ENCODE measurements around the gene HOTAIR. TPM values are rescaled to one million over a fixed set of nuclear protein-coding genes. Genes with fewer than 3 reads are reported as not detected.

Gene HOTAIR
- total and polyA plus RNA-seq, 2 donors (not counting 1 experiment from before 2014, with no cell fraction given), result not detected

GRCh38 chr12:53963005-53963404 lies 11.7 kb downstream of the HOTAIR start:
- H3K27ac ChIP-seq (ENCODE audit: insufficient read depth, low read length), result no peak overlapping the region
- H3K9ac ChIP-seq (ENCODE audit: insufficient read depth, low read length), result no peak overlapping the region
- H3K9me3 ChIP-seq (ENCODE audit: control insufficient read depth, insufficient read depth, low read depth, low read length), result no peaks in the 10 kb centered on the region
- H2AFZ ChIP-seq (ENCODE audit: low read length), result no peak overlapping the region
- no peaks in the 10 kb centered on the region for H4K20me1 ChIP-seq (ENCODE audit: control insufficient read depth, extremely low read depth, insufficient read depth, low read length)
- no peak overlapping the region for H3K4me3 ChIP-seq (replicated peaks in 1 of 4; ENCODE audit: control extremely low read depth in 1 of 4, insufficient read depth in 1 of 4, low read depth in 3 of 4, low read length in 4 of 4)
- H3K27me3 ChIP-seq (ENCODE audit: control insufficient read depth, insufficient read depth, low read length), result peaks cover 95% of the 10 kb centered on the region
- H3K36me3 ChIP-seq (ENCODE audit: control insufficient read depth, insufficient read depth, low read length), result no peaks in the 10 kb centered on the region
- TF ChIP-seq, protein P1, sequence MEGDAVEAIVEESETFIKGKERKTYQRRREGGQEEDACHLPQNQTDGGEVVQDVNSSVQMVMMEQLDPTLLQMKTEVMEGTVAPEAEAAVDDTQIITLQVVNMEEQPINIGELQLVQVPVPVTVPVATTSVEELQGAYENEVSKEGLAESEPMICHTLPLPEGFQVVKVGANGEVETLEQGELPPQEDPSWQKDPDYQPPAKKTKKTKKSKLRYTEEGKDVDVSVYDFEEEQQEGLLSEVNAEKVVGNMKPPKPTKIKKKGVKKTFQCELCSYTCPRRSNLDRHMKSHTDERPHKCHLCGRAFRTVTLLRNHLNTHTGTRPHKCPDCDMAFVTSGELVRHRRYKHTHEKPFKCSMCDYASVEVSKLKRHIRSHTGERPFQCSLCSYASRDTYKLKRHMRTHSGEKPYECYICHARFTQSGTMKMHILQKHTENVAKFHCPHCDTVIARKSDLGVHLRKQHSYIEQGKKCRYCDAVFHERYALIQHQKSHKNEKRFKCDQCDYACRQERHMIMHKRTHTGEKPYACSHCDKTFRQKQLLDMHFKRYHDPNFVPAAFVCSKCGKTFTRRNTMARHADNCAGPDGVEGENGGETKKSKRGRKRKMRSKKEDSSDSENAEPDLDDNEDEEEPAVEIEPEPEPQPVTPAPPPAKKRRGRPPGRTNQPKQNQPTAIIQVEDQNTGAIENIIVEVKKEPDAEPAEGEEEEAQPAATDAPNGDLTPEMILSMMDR (conservative IDR thresholded peaks at IDR 0.05 in 1 of 2, IDR thresholded peaks at IDR 0.05 in 1 of 2; ENCODE audit: low read depth in 1 of 2, low read length in 2 of 2), result no peak
- TF ChIP-seq EZH2 (IDR thresholded peaks at IDR 0.05; ENCODE audit: low read length, missing control alignments), result no peak
- H3K4me2 ChIP-seq (ENCODE audit: extremely low read depth, insufficient read depth, low read length), result no peak overlapping the region
- H3K4me1 ChIP-seq (ENCODE audit: control insufficient read depth, extremely low read depth, insufficient read depth, low read length), result no peaks in the 10 kb centered on the region
- no peak for DNase-seq (ENCODE audit: low read depth in 2 of 2)
- H3K79me2 ChIP-seq (ENCODE audit: control insufficient read depth, insufficient read depth, low read length), result no peaks in the 10 kb centered on the region

DNA sequence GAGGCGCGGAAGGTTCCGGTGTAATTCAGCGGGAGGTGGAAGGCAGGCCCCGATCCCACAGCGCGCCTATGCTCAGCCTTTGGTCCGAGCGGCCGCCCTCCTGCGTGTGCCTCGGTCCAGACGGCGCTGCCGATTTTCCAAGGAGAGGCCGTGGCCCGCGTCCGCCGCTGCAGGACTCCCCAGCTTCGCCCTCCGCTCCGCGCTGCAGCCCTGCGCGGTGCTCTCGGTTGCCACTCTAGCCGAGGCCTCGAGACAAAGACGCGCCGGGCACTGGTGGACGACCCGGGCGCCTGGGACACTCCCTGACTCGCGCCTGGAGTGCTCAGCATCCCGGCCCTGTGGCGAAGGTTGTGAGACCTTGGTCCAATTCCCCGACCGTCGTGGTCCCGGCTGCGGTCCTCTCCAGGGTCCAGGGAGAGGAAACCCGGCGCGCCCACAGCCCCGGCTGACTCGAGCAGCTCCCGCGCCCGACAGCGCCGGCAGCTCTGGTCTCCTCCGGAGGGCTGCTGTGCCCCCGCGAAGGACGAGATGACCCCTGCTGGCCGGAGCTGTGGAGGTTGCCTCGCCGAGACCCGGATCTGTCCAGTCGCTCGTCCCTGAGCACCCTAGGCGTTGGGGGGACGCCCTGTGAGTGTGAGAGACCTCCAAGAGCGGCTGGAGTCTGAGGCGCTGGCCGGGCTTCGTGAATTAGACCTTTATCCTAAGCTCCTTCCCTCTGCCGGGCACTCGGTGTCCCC lies 13.6 kb downstream of the HOTAIR start:
- Histone ChIP-seq H2AFZ (ENCODE audit: low read length) (no peak overlapping the region), H3K4me3 (replicated peaks in 1 of 4; ENCODE audit: control extremely low read depth in 1 of 4, insufficient read depth in 1 of 4, low read depth in 3 of 4, low read length in 4 of 4) (no peak overlapping the region), H3K79me2 (ENCODE audit: control insufficient read depth, insufficient read depth, low read length) (no peaks in the 10 kb centered on the region), H3K27me3 (ENCODE audit: control insufficient read depth, insufficient read depth, low read length) (peaks cover 95% of the 10 kb centered on the region), H4K20me1 (ENCODE audit: control insufficient read depth, extremely low read depth, insufficient read depth, low read length) (no peaks in the 10 kb centered on the region), H3K4me2 (ENCODE audit: extremely low read depth, insufficient read depth, low read length) (no peak overlapping the region), H3K9ac (ENCODE audit: insufficient read depth, low read length) (no peak overlapping the region), H3K9me3 (ENCODE audit: control insufficient read depth, insufficient read depth, low read depth, low read length) (no peaks in the 10 kb centered on the region), H3K36me3 (ENCODE audit: control insufficient read depth, insufficient read depth, low read length) (no peaks in the 10 kb centered on the region), H3K4me1 (ENCODE audit: control insufficient read depth, extremely low read depth, insufficient read depth, low read length) (no peaks in the 10 kb centered on the region), H3K27ac (ENCODE audit: insufficient read depth, low read length) (no peak overlapping the region)
- no peak for DNase-seq (ENCODE audit: low read depth in 2 of 2)
- peak; percentile 78 for TF ChIP-seq EZH2 (IDR thresholded peaks at IDR 0.05; ENCODE audit: low read length, missing control alignments)
- TF ChIP-seq, protein P1 (conservative IDR thresholded peaks at IDR 0.05 in 1 of 2, IDR thresholded peaks at IDR 0.05 in 1 of 2; ENCODE audit: low read depth in 1 of 2, low read length in 2 of 2), result no peak

DNA sequence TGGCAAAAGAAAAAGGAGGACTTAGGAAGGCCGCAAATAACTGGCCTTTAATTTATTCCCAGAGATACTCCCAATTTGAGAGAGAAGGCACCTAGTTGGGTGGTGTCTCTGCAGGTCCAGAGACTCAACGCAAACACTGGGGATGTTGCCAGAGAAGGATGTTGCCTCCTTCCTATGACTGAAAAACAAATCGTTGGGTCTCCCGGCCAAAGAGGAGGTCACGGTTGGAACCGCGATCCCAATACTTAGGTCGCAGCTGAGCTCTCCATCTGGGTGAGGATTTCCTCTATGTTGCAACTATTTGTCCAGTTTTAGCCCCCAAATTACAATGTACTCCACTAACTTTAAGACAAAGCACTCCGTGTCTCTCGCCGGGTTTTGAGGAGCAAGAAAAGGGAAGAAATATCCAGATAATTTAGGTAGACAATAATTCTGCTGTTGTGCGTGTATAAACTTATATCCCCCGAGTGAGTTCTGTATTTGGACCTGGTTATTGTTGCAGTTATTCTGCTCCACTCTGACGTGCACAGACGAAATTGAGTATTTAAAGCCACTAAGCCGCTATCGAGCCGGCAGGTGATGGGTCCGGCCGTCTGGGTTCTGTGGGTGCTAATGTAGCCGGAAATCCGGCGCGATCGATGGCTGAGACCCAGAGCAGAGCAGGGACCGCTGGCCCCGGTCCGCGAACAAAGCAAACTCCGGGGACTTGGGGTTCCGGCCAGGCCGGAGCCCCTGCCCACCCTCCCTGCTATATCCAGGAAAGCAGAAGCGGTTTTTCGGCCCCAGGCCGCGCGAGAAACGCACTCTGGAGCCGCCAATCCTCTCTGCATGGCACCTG lies 14.3 kb downstream of the HOTAIR start:
- no peaks in the 10 kb centered on the region for H3K4me1 ChIP-seq (ENCODE audit: control insufficient read depth, extremely low read depth, insufficient read depth, low read length)
- DNase-seq (ENCODE audit: low read depth in 2 of 2), result no peak
- H3K4me3 ChIP-seq (replicated peaks in 1 of 4; ENCODE audit: control extremely low read depth in 1 of 4, insufficient read depth in 1 of 4, low read depth in 3 of 4, low read length in 4 of 4), result no peak overlapping the region
- peaks cover 95% of the 10 kb centered on the region for H3K27me3 ChIP-seq (ENCODE audit: control insufficient read depth, insufficient read depth, low read length)
- TF ChIP-seq, protein P1 (conservative IDR thresholded peaks at IDR 0.05 in 1 of 2, IDR thresholded peaks at IDR 0.05 in 1 of 2; ENCODE audit: low read depth in 1 of 2, low read length in 2 of 2), result no peak
- TF ChIP-seq EZH2 (IDR thresholded peaks at IDR 0.05; ENCODE audit: low read length, missing control alignments), result peak; percentile 72
- no peaks in the 10 kb centered on the region for H3K79me2 ChIP-seq (ENCODE audit: control insufficient read depth, insufficient read depth, low read length)
- no peaks in the 10 kb centered on the region for H4K20me1 ChIP-seq (ENCODE audit: control insufficient read depth, extremely low read depth, insufficient read depth, low read length)
- H3K36me3 ChIP-seq (ENCODE audit: control insufficient read depth, insufficient read depth, low read length), result no peaks in the 10 kb centered on the region
- no peak overlapping the region for H3K4me2 ChIP-seq (ENCODE audit: extremely low read depth, insufficient read depth, low read length)
- H3K9ac ChIP-seq (ENCODE audit: insufficient read depth, low read length), result no peak overlapping the region
- H2AFZ ChIP-seq (ENCODE audit: low read length), result no peak overlapping the region
- no peak overlapping the region for H3K27ac ChIP-seq (ENCODE audit: insufficient read depth, low read length)
- no peaks in the 10 kb centered on the region for H3K9me3 ChIP-seq (ENCODE audit: control insufficient read depth, insufficient read depth, low read depth, low read length)
